ENCODE measurements around the gene ZNF764. TPM values are rescaled to one million over a fixed set of nuclear protein-coding genes. Genes with fewer than 3 reads are reported as not detected.

Gene ZNF764
- total and polyA plus RNA-seq, 2 experiments from 2014 or later = 5.6 to 12.9 TPM

DNA sequence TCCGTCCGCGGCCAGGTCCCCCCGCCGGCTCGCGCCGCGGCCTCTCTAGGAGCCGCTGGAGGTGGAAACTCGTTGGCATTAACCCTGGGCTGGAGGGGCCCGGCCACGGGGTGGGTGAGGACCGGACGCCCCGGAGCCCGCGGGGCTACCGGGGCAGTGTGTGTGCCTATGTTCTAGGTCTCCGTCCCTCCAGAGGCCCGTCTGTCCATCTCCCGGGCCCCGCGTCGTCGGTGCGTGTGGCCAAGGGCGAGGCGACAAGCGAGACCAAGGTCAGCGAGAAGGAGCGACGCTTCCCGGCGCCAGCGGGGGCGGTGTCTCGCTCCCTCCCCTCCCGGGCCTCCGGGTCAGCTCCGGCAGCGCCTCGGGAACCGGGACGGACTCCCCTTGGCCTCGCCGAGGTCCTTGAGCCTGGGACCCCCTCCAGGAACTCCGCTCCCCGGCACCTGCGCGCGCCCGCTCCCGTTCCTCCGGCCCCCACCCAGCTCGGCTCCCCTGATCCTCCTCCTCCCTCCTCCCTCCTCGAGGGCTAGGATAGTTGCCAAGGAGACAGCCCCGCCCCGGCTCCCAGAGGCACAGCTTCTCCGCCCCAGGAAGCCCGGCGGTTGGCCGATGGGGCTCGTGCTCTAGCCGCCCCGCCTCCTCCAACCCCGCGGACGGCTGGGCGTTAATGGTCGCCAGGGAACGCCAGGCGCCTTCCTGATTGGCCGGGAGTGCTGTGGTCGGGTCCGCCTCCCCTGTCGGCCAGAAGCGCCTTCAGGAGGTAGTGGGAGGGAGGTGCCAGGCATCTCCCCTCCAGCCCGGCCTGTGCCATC is 31.1 kb downstream of the ZNF764 start:
- Mint-ChIP-seq H3K36me3 (ENCODE audit: low read depth) (peaks cover 15% of the 10 kb centered on the region), H3K4me1 (peaks cover 16% of the 10 kb centered on the region), H3K9me3 (no peaks in the 10 kb centered on the region), H3K4me3 (peak overlapping the region; percentile 68), H3K27me3 (ENCODE audit: insufficient read depth, low read depth, poor library complexity) (peaks cover 18% of the 10 kb centered on the region), H3K27ac (peak overlapping the region; percentile 93)
- Histone ChIP-seq H2AFZ (peak overlapping the region; percentile 84), H3K79me2 (replicated peaks; ENCODE audit: insufficient read depth) (peaks cover 13% of the 10 kb centered on the region; the same call in 1 of the 2 replicates), H3K4me1 (ENCODE audit: insufficient read depth) (peaks cover 13% of the 10 kb centered on the region), H3K4me3 (peak overlapping the region; percentile 89), H3K9me2 (ENCODE audit: insufficient read depth) (no peaks in the 10 kb centered on the region), H3K4me2 (peak overlapping the region; percentile 83), H3K27ac (ENCODE audit: low read depth) (peak overlapping the region; percentile 94), H4K20me1 (replicated peaks; ENCODE audit: insufficient read depth) (no peaks in the 10 kb centered on the region), H3K36me3 (ENCODE audit: insufficient read depth) (no peaks in the 10 kb centered on the region), H3F3A (replicated peaks; ENCODE audit: low read depth) (peaks cover 15% of the 10 kb centered on the region), H3K27me3 (ENCODE audit: insufficient read depth) (no peaks in the 10 kb centered on the region)
- DNase-seq (ENCODE audit: low spot score) (peak; percentile 99), ATAC-seq (peak; percentile 89)
- TF ChIP-seq EZH2 (IDR thresholded peaks at IDR 0.05; ENCODE audit: low read depth, unreplicated experiment) (no peak), CREB1 (CRISPR knock-in tag; IDR thresholded peaks at IDR 0.05; ENCODE audit: low read depth) (0 out of 2 replicates have a peak, but pooled peaks have one; percentile 17), EZH2phosphoT487 (IDR thresholded peaks at IDR 0.05; ENCODE audit: unreplicated experiment) (no peak), ZNF114 (CRISPR knock-in tag; IDR thresholded peaks at IDR 0.05) (no peak), STAT1 (IDR thresholded peaks at IDR 0.05; ENCODE audit: unreplicated experiment) (no peak), NANOG (IDR thresholded peaks at IDR 0.05; ENCODE audit: borderline replicate concordance) (no peak), ZNF331 (CRISPR knock-in tag; IDR thresholded peaks at IDR 0.05; ENCODE audit: low read depth) (no peak), JUNB (IDR thresholded peaks at IDR 0.05; ENCODE audit: unreplicated experiment) (no peak), POLR2AphosphoS5 (IDR thresholded peaks at IDR 0.05; ENCODE audit: low read depth) (peak; percentile 63)
- TF ChIP-seq, protein P1, sequence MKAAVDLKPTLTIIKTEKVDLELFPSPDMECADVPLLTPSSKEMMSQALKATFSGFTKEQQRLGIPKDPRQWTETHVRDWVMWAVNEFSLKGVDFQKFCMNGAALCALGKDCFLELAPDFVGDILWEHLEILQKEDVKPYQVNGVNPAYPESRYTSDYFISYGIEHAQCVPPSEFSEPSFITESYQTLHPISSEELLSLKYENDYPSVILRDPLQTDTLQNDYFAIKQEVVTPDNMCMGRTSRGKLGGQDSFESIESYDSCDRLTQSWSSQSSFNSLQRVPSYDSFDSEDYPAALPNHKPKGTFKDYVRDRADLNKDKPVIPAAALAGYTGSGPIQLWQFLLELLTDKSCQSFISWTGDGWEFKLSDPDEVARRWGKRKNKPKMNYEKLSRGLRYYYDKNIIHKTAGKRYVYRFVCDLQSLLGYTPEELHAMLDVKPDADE (IDR thresholded peaks at IDR 0.05) = peak; percentile 42; the same call in 1 of the 2 replicates
- TF ChIP-seq, protein P2, sequence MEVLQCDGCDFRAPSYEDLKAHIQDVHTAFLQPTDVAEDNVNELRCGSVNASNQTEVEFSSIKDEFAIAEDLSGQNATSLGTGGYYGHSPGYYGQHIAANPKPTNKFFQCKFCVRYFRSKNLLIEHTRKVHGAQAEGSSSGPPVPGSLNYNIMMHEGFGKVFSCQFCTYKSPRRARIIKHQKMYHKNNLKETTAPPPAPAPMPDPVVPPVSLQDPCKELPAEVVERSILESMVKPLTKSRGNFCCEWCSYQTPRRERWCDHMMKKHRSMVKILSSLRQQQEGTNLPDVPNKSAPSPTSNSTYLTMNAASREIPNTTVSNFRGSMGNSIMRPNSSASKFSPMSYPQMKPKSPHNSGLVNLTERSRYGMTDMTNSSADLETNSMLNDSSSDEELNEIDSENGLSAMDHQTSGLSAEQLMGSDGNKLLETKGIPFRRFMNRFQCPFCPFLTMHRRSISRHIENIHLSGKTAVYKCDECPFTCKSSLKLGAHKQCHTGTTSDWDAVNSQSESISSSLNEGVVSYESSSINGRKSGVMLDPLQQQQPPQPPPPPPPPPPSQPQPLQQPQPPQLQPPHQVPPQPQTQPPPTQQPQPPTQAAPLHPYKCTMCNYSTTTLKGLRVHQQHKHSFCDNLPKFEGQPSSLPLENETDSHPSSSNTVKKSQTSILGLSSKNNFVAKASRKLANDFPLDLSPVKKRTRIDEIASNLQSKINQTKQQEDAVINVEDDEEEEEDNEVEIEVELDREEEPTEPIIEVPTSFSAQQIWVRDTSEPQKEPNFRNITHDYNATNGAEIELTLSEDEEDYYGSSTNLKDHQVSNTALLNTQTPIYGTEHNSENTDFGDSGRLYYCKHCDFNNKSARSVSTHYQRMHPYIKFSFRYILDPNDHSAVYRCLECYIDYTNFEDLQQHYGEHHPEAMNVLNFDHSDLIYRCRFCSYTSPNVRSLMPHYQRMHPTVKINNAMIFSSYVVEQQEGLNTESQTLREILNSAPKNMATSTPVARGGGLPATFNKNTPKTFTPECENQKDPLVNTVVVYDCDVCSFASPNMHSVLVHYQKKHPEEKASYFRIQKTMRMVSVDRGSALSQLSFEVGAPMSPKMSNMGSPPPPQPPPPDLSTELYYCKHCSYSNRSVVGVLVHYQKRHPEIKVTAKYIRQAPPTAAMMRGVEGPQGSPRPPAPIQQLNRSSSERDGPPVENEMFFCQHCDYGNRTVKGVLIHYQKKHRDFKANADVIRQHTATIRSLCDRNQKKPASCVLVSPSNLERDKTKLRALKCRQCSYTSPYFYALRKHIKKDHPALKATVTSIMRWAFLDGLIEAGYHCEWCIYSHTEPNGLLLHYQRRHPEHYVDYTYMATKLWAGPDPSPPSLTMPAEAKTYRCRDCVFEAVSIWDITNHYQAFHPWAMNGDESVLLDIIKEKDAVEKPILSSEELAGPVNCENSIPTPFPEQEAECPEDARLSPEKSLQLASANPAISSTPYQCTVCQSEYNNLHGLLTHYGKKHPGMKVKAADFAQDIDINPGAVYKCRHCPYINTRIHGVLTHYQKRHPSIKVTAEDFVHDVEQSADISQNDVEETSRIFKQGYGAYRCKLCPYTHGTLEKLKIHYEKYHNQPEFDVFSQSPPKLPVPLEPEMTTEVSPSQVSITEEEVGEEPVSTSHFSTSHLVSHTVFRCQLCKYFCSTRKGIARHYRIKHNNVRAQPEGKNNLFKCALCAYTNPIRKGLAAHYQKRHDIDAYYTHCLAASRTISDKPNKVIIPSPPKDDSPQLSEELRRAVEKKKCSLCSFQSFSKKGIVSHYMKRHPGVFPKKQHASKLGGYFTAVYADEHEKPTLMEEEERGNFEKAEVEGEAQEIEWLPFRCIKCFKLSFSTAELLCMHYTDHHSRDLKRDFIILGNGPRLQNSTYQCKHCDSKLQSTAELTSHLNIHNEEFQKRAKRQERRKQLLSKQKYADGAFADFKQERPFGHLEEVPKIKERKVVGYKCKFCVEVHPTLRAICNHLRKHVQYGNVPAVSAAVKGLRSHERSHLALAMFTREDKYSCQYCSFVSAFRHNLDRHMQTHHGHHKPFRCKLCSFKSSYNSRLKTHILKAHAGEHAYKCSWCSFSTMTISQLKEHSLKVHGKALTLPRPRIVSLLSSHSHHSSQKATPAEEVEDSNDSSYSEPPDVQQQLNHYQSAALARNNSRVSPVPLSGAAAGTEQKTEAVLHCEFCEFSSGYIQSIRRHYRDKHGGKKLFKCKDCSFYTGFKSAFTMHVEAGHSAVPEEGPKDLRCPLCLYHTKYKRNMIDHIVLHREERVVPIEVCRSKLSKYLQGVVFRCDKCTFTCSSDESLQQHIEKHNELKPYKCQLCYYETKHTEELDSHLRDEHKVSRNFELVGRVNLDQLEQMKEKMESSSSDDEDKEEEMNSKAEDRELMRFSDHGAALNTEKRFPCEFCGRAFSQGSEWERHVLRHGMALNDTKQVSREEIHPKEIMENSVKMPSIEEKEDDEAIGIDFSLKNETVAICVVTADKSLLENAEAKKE (CRISPR knock-in tag; IDR thresholded peaks at IDR 0.05) = no peak
- TF ChIP-seq, protein P3, sequence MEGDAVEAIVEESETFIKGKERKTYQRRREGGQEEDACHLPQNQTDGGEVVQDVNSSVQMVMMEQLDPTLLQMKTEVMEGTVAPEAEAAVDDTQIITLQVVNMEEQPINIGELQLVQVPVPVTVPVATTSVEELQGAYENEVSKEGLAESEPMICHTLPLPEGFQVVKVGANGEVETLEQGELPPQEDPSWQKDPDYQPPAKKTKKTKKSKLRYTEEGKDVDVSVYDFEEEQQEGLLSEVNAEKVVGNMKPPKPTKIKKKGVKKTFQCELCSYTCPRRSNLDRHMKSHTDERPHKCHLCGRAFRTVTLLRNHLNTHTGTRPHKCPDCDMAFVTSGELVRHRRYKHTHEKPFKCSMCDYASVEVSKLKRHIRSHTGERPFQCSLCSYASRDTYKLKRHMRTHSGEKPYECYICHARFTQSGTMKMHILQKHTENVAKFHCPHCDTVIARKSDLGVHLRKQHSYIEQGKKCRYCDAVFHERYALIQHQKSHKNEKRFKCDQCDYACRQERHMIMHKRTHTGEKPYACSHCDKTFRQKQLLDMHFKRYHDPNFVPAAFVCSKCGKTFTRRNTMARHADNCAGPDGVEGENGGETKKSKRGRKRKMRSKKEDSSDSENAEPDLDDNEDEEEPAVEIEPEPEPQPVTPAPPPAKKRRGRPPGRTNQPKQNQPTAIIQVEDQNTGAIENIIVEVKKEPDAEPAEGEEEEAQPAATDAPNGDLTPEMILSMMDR (conservative IDR thresholded peaks at IDR 0.05; ENCODE audit: low read depth in 2 of 2) = peak in 1 of 2 experiments; percentile 16; a peak in 1 of 4 replicates
- TF ChIP-seq, protein P4, sequence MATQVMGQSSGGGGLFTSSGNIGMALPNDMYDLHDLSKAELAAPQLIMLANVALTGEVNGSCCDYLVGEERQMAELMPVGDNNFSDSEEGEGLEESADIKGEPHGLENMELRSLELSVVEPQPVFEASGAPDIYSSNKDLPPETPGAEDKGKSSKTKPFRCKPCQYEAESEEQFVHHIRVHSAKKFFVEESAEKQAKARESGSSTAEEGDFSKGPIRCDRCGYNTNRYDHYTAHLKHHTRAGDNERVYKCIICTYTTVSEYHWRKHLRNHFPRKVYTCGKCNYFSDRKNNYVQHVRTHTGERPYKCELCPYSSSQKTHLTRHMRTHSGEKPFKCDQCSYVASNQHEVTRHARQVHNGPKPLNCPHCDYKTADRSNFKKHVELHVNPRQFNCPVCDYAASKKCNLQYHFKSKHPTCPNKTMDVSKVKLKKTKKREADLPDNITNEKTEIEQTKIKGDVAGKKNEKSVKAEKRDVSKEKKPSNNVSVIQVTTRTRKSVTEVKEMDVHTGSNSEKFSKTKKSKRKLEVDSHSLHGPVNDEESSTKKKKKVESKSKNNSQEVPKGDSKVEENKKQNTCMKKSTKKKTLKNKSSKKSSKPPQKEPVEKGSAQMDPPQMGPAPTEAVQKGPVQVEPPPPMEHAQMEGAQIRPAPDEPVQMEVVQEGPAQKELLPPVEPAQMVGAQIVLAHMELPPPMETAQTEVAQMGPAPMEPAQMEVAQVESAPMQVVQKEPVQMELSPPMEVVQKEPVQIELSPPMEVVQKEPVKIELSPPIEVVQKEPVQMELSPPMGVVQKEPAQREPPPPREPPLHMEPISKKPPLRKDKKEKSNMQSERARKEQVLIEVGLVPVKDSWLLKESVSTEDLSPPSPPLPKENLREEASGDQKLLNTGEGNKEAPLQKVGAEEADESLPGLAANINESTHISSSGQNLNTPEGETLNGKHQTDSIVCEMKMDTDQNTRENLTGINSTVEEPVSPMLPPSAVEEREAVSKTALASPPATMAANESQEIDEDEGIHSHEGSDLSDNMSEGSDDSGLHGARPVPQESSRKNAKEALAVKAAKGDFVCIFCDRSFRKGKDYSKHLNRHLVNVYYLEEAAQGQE (IDR thresholded peaks at IDR 0.05; ENCODE audit: unreplicated experiment) = no peak

Data from GM23338 (cell line).